Keratinocyte (primary cell): ENCODE data around the gene NCF2.

Experiments
- CTCF ChIP-seq, 3 experiments: IDR thresholded peaks in 1 of 3; conservative IDR thresholded peaks in 1 of 3; optimal IDR thresholded peaks in 1 of 3; 2 replicates in 2 of 3; 3 replicates in 1 of 3; pipeline versions ENCODE3 to v1.5.1; 2011; ENCODE audit warnings: low read length in 3 of 3, mild to moderate bottlenecking in 3 of 3, moderate library complexity in 2 of 3, control low read depth in 1 of 3, inconsistent platforms in 1 of 3; ENCODE audit not compliant: insufficient read depth in 2 of 3; ENCODE audit errors: extremely low read depth in 1 of 3
- EZH2 ChIP-seq: IDR thresholded peaks from one replicate; pipeline ENCODE4 v1.6.1; 2012; ENCODE audit warnings: inconsistent platforms, mild to moderate bottlenecking, low read length, moderate library complexity

- TF ChIP-seq CTCF (optimal IDR thresholded peaks at IDR 0.05 in 1 of 3, IDR thresholded peaks at IDR 0.05 in 1 of 3, conservative IDR thresholded peaks at IDR 0.05 in 1 of 3; ENCODE audit: extremely low read depth in 1 of 3, insufficient read depth in 2 of 3, low read length in 3 of 3) (peak in 2 of 3 experiments; percentile 21 to 51), EZH2 (no peak)
These were observed 10.0 kb downstream of the NCF2 start for GRCh38 chr1:183580281-183580682.
